B cell (primary cell): ENCODE results near the gene PLPP3. TPM values are rescaled to one million over a fixed set of nuclear protein-coding genes. Genes with fewer than 3 reads are reported as not detected.

ENCODE experiments used
- ATAC-seq: fragments of 200-7000 bp; cut with Tn5 transposase; one replicate; pipeline ENCODE4 v1.10.0; 2021; ENCODE audit warnings: low read depth, mild to moderate bottlenecking, moderate number of reproducible peaks, moderate library complexity
- CTCF ChIA-PET: fragments of 350-600 bp; sonication (Branson Sonifier 250); formaldehyde crosslinking; loops from one replicate; lab custom pipeline; 2021; ENCODE audit warnings: antibody characterized with exemption, inconsistent platforms; lab: Charles Lee
- POLR2A ChIA-PET: fragments of 350-600 bp; sonication (Branson Sonifier 250); formaldehyde crosslinking; loops from one replicate; lab custom pipeline; 2021; ENCODE audit warnings: antibody characterized with exemption; lab: Charles Lee
- DNase-seq: peaks from one replicate; pipeline ENCODE4 v3.0.0; 2013
- H2AFZ ChIP-seq: 2 replicates; pipeline ENCODE4 v1.6.1; 2012; ENCODE audit warnings: mild to moderate bottlenecking, low read depth, low read length; ENCODE audit not compliant: insufficient read depth, poor library complexity, severe bottlenecking
- H3K27ac ChIP-seq, 2 donors: 1 replicate in 1 of 2; 2 replicates in 1 of 2; pipeline ENCODE4 v1.5.1; 2012 to 2013; ENCODE audit warnings: low read length in 2 of 2, mild to moderate bottlenecking in 2 of 2, moderate library complexity in 1 of 2
- H3K27me3 ChIP-seq, 4 experiments: fragments of 200-600 bp in 1 of 4; sonication (generic) in 1 of 4; replicated peaks in 1 of 4; 1 replicate in 2 of 4; 2 replicates in 2 of 4; pipeline versions ENCODE4 v1.6.1 to v1.7.0; 2013 to 2016; ENCODE audit warnings: low read length in 3 of 4, mild to moderate bottlenecking in 2 of 4, mixed read lengths in 1 of 4, moderate library complexity in 1 of 4; ENCODE audit not compliant: insufficient read depth in 4 of 4, control insufficient read depth in 3 of 4; ENCODE audit errors: control extremely low read depth in 1 of 4
- H3K36me3 ChIP-seq, 2 experiments: replicated peaks in 1 of 2; 1 replicate in 1 of 2; 2 replicates in 1 of 2; pipeline versions ENCODE4 v1.6.1 to v1.7.1; 2013; ENCODE audit warnings: low read length in 1 of 2; ENCODE audit not compliant: insufficient read depth in 2 of 2, control insufficient read depth in 1 of 2; ENCODE audit errors: control extremely low read depth in 1 of 2, extremely low read depth in 1 of 2
- H3K4me1 ChIP-seq, 2 donors: fragments of 200-600 bp in 1 of 2; sonication (generic) in 1 of 2; 1 replicate in 1 of 2; 2 replicates in 1 of 2; pipeline versions ENCODE4 v1.5.1 to v1.6.1; 2013 to 2017; ENCODE audit warnings: low read length in 2 of 2; ENCODE audit not compliant: control insufficient read depth in 2 of 2, insufficient read depth in 2 of 2
- H3K4me2 ChIP-seq: replicated peaks from 2 replicates; pipeline ENCODE3; 2012; ENCODE audit warnings: mild to moderate bottlenecking, low read depth, low read length; ENCODE audit not compliant: poor library complexity, severe bottlenecking
- H3K4me3 ChIP-seq, 5 experiments: fragments of 200-600 bp in 1 of 5; sonication (generic) in 1 of 5; 1 replicate in 3 of 5; 2 replicates in 2 of 5; pipeline versions ENCODE4 v1.5.1 to v1.7.0; 2011 to 2016; ENCODE audit warnings: low read length in 4 of 5, mild to moderate bottlenecking in 4 of 5, low read depth in 2 of 5, control low read depth in 1 of 5, moderate library complexity in 1 of 5; ENCODE audit not compliant: insufficient read depth in 1 of 5; ENCODE audit errors: control extremely low read depth in 1 of 5, extremely low read depth in 1 of 5
- H3K79me2 ChIP-seq: fragments of 200-600 bp; sonication (generic); one replicate; pipeline ENCODE4 v1.6.0; 2016; ENCODE audit warnings: low read length; ENCODE audit not compliant: control insufficient read depth, insufficient read depth
- H3K9ac ChIP-seq: fragments of 200-600 bp; sonication (generic); 2 replicates; pipeline ENCODE4 v1.6.1; 2017; ENCODE audit warnings: mild to moderate bottlenecking, low read length, moderate library complexity
- H3K9me3 ChIP-seq, 3 donors: one replicate each; pipeline versions ENCODE4 v1.6.1 to v1.7.1; 2013; ENCODE audit warnings: low read length in 2 of 3; ENCODE audit not compliant: control insufficient read depth in 2 of 3, insufficient read depth in 1 of 3; ENCODE audit errors: control extremely low read depth in 1 of 3
- H4K20me1 ChIP-seq: 2 replicates; pipeline ENCODE4 v1.6.0; 2012; ENCODE audit warnings: mild to moderate bottlenecking, low read length; ENCODE audit not compliant: insufficient read depth, control insufficient read depth, poor library complexity, severe bottlenecking
- H3K27ac Mint-ChIP-seq: one replicate; pipeline ENCODE4 v1.8.0; 2021; ENCODE audit warnings: mixed read lengths
- H3K27me3 Mint-ChIP-seq: one replicate; pipeline ENCODE4 v1.8.0; 2021; ENCODE audit warnings: mixed read lengths
- H3K4me1 Mint-ChIP-seq: one replicate; pipeline ENCODE4 v1.8.0; 2021; ENCODE audit warnings: mixed read lengths
- H3K4me3 Mint-ChIP-seq: one replicate; pipeline ENCODE4 v1.8.0; 2021; ENCODE audit warnings: mixed read lengths
- H3K9me3 Mint-ChIP-seq: one replicate; pipeline ENCODE4 v1.8.0; 2022; ENCODE audit warnings: mixed read lengths; ENCODE audit not compliant: insufficient read depth
- EZH2 ChIP-seq: IDR thresholded peaks from 2 replicates; pipeline ENCODE4 v1.6.1; 2012; ENCODE audit warnings: borderline replicate concordance, low read depth, mild to moderate bottlenecking, moderate library complexity, low read length; ENCODE audit not compliant: insufficient read depth, poor library complexity, severe bottlenecking
- WGBS: methylation state at CpG from one replicate; pipeline ENCODE4 v1.1.5; 2013; ENCODE audit warnings: missing lambda C conversion rate; ENCODE audit not compliant: insufficient coverage; 5-methylcytosine and 5-hydroxymethylcytosine counted together
- intact Hi-C: fragments of 100-400 bp; cut with micrococcal nuclease; formaldehyde crosslinking; loops from one replicate; pipeline ENCODE4 v1.10.0; 2022
- polyA plus RNA-seq: library from polyadenylated mRNA; depleted of rRNA; stranded (reverse); fragments of >200 nt; gene quantifications from 2 replicates; pipeline ENCODE4 v1.2.3, GENCODE V29; 2012
- total RNA-seq, 2 donors: library from RNA; stranded (reverse); fragments of 120-200 nt in 1 of 2; gene quantifications; 1 replicate in 1 of 2; 2 replicates in 1 of 2; pipeline versions ENCODE4 v1.2.3 to v1.2.4, GENCODE V29; 2013 to 2022
- TF ChIP-seq, protein P1 (sequence below): fragments of 200-600 bp; IDR thresholded peaks from one replicate; pipeline ENCODE4 v1.8.0; 2022; ENCODE audit warnings: antibody characterized with exemption, mild to moderate bottlenecking

The PLPP3 gene
- total and polyA plus RNA-seq, 2 donors (not counting 1 experiment from before 2014, with no cell fraction given): 1.8 to 2.9 TPM

DNA sequence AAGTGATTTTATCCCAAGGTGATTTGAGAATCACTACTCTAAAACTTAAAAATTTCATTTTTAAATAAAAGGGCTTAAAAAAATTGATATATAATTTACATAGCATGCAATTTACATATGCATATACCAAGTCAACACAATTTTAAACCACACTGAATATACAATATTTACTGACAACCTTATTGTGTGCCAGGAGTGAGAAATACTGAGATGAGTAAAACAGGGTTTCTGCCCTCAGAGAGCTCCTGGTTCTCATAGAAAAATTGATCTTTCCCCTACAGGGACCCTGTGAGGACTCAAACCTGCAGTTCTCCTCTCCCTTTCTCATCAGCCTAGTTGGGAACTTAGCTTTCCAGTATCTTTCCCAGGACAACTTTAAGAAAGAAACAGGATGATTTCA lies 27.0 kb downstream of the PLPP3 start:
- Histone ChIP-seq H3K9ac (no peak overlapping the region), H4K20me1 (no peaks in the 10 kb centered on the region), H3K4me2 (no peak overlapping the region), H3K27ac (no peak overlapping the region), H3K27me3 (no peaks in the 10 kb centered on the region), H3K4me1 (peaks cover 4 to 6% of the 10 kb centered on the region in 2 donors), H3K9me3 (no peaks in the 10 kb centered on the region), H3K36me3 (no peaks in the 10 kb centered on the region), H3K4me3 (no peak overlapping the region), H3K79me2 (peaks cover 6% of the 10 kb centered on the region), H2AFZ (no peak overlapping the region)
- ChIA-PET POLR2A (no interaction called here), CTCF (no interaction called here)
- intact Hi-C loops: no loop called here
- peaks cover 6% of the 10 kb centered on the region for H3K4me1 Mint-ChIP-seq
- no peak overlapping the region for H3K4me3 Mint-ChIP-seq
- ATAC-seq: no peak
- no peak for TF ChIP-seq EZH2
- TF ChIP-seq, protein P1, sequence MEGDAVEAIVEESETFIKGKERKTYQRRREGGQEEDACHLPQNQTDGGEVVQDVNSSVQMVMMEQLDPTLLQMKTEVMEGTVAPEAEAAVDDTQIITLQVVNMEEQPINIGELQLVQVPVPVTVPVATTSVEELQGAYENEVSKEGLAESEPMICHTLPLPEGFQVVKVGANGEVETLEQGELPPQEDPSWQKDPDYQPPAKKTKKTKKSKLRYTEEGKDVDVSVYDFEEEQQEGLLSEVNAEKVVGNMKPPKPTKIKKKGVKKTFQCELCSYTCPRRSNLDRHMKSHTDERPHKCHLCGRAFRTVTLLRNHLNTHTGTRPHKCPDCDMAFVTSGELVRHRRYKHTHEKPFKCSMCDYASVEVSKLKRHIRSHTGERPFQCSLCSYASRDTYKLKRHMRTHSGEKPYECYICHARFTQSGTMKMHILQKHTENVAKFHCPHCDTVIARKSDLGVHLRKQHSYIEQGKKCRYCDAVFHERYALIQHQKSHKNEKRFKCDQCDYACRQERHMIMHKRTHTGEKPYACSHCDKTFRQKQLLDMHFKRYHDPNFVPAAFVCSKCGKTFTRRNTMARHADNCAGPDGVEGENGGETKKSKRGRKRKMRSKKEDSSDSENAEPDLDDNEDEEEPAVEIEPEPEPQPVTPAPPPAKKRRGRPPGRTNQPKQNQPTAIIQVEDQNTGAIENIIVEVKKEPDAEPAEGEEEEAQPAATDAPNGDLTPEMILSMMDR: no peak
- H3K27me3 Mint-ChIP-seq: no peaks in the 10 kb centered on the region
- H3K27ac Mint-ChIP-seq: no peak overlapping the region
- no peaks in the 10 kb centered on the region for H3K9me3 Mint-ChIP-seq
- DNase-seq: no peak

DNA sequence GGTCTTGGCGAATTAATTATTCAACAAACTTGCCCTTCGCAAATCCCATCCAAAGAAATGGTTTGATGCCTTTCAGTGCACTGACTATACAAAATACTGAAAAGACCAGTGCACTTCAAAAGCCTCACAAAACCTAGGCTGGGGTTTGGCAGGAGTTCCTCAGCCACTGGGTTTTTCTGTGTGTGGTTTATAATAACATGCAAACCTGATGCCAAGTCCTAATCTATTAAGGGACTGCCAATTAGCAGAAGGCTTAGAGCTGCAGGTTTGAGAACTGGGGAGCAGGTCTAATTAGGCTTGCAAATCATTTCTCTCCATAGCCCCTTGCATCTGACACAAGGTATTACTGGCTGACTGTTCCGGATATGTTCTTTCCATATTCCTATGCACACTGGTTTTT lies 27.7 kb downstream of the PLPP3 start:
- ChIA-PET POLR2A (no interaction called here), CTCF (no interaction called here)
- no peak overlapping the region for H3K27ac Mint-ChIP-seq
- TF ChIP-seq EZH2: no peak
- TF ChIP-seq, protein P1: no peak
- no peak overlapping the region for H3K4me3 Mint-ChIP-seq
- Histone ChIP-seq H3K4me3 (no peak overlapping the region), H3K4me1 (peaks cover 4 to 6% of the 10 kb centered on the region in 2 donors), H3K36me3 (no peaks in the 10 kb centered on the region), H3K27ac (no peak overlapping the region), H3K4me2 (no peak overlapping the region), H3K79me2 (peaks cover 6% of the 10 kb centered on the region), H3K27me3 (no peaks in the 10 kb centered on the region), H3K9ac (no peak overlapping the region), H2AFZ (no peak overlapping the region), H3K9me3 (no peaks in the 10 kb centered on the region), H4K20me1 (no peaks in the 10 kb centered on the region)
- WGBS: no CpG with 5 or more reads among the region's 3 CpGs
- no peaks in the 10 kb centered on the region for H3K27me3 Mint-ChIP-seq
- no peaks in the 10 kb centered on the region for H3K9me3 Mint-ChIP-seq
- intact Hi-C loops: no loop called here
- peaks cover 6% of the 10 kb centered on the region for H3K4me1 Mint-ChIP-seq
- no peak for DNase-seq
- ATAC-seq: no peak
